ENCODE data around the gene DIAPH2. TPM values are rescaled to one million over a fixed set of nuclear protein-coding genes. Genes with fewer than 3 reads are reported as not detected.

DIAPH2 gene
- total and polyA plus RNA-seq, 2 of the 13 experiments (the other 11 are each of a cell fraction or from before 2014, with no cell fraction given), result 2.1 to 8.5 TPM

DNA sequence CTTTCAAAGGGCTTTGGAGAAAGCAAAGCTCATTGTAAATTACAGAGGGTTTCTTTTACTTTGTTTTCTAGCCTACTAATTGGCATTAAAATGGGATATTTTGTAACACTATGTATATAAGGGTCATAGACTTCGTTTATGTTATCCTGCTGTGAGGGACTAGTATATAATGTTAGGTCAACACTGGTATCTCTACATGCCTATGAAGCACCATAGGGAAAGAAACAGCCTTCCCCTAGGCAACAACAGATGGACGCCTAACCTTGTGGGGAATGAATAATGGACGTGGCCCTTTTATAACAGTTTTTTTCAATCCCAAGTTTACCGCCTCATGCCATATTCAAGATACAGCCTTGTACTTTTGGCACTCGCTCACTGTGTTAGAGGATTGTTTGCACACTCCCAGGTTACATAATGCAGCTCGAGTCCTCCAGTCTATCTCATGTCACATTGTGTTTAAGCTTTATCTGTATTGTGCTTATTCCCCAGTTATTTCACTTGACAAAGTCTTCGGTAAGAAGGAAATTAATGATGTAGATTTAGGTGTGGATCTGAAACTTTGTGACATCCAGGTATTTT, 910.1 kb downstream of the DIAPH2 start:
- DNase-seq (ENCODE audit: low spot score), result peak; percentile 13
- Histone ChIP-seq H3K9ac (ENCODE audit: insufficient read depth, low read depth, low read length) (no peak overlapping the region), H3K4me2 (ENCODE audit: low read depth, low read length) (no peak overlapping the region), H3K27me3 (ENCODE audit: control insufficient read depth in 1 of 2, insufficient read depth in 2 of 2, low read length in 2 of 2) (no peaks in the 10 kb centered on the region), H2AFZ (ENCODE audit: low read length) (no peak overlapping the region), H3K36me3 (replicated peaks in 1 of 2; ENCODE audit: control insufficient read depth in 1 of 2, insufficient read depth in 2 of 2, low read length in 2 of 2) (no peaks in the 10 kb centered on the region), H3K4me3 (replicated peaks in 1 of 3; ENCODE audit: insufficient read depth in 1 of 3, low read depth in 2 of 3, low read length in 3 of 3) (no peak overlapping the region), H3K4me1 (ENCODE audit: insufficient read depth, low read length) (no peaks in the 10 kb centered on the region), H3K9me3 (ENCODE audit: low read length) (no peaks in the 10 kb centered on the region), H3K79me2 (ENCODE audit: insufficient read depth, low read length) (no peaks in the 10 kb centered on the region), H3K27ac (ENCODE audit: extremely low read length, insufficient read depth, low read length) (no peak overlapping the region), H4K20me1 (ENCODE audit: insufficient read depth, low read length) (no peaks in the 10 kb centered on the region)
- WGBS (ENCODE audit: low lambda C conversion rate), result 13% methylated on average over 4 of the region's 7 CpGs
- TF ChIP-seq ZNF343 (CRISPR knock-in tag; IDR thresholded peaks at IDR 0.05) (no peak), ZNF329 (CRISPR knock-in tag; IDR thresholded peaks at IDR 0.05; ENCODE audit: low read depth) (no peak), ZSCAN9 (CRISPR knock-in tag; IDR thresholded peaks at IDR 0.05; ENCODE audit: borderline replicate concordance) (no peak), ZBTB34 (CRISPR knock-in tag; IDR thresholded peaks at IDR 0.05) (no peak), ZNF770 (CRISPR knock-in tag; IDR thresholded peaks at IDR 0.05) (no peak), ZNF709 (CRISPR knock-in tag; IDR thresholded peaks at IDR 0.05) (no peak), MIER3 (CRISPR knock-in tag; IDR thresholded peaks at IDR 0.05; ENCODE audit: borderline replicate concordance) (no peak), ZNF75D (CRISPR knock-in tag; IDR thresholded peaks at IDR 0.05; ENCODE audit: borderline replicate concordance) (no peak), JUN (CRISPR knock-in tag; IDR thresholded peaks at IDR 0.05) (no peak), LCORL (IDR thresholded peaks at IDR 0.05) (no peak), LCORL (CRISPR knock-in tag; IDR thresholded peaks at IDR 0.05) (no peak), ZBTB7A (CRISPR knock-in tag; IDR thresholded peaks at IDR 0.05) (no peak), GATAD2A (CRISPR knock-in tag; IDR thresholded peaks at IDR 0.05) (no peak), ZNF235 (CRISPR knock-in tag; IDR thresholded peaks at IDR 0.05; ENCODE audit: borderline replicate concordance) (no peak), PLRG1 (conservative IDR thresholded peaks at IDR 0.05) (no peak)
- TF ChIP-seq, protein P1, sequence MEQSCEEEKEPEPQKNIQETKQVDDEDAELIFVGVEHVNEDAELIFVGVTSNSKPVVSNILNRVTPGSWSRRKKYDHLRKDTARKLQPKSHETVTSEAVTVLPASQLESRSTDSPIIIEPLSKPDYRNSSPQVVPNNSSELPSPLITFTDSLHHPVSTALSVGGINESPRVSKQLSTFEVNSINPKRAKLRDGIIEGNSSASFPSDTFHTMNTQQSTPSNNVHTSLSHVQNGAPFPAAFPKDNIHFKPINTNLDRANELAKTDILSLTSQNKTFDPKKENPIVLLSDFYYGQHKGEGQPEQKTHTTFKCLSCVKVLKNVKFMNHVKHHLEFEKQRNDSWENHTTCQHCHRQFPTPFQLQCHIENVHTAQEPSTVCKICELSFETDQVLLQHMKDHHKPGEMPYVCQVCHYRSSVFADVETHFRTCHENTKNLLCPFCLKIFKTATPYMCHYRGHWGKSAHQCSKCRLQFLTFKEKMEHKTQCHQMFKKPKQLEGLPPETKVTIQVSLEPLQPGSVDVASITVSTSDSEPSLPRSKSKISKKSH (CRISPR knock-in tag; IDR thresholded peaks at IDR 0.05; ENCODE audit: borderline replicate concordance), result no peak
- ChIA-PET POLR2A (no interaction called here), CTCF (ENCODE audit: low intra/inter-chr PET ratio, low total read pairs) (no interaction called here)
- FAIRE-seq, result peak; percentile 59
- BruUV-seq (replicated peaks), result no TSS peak
- in situ Hi-C loops (cut with HindIII; ENCODE audit: extremely low pct_ligation_motif_present, low pct_unique_long_range_greater_than_20kb) (no loop called here), intact Hi-C loops (cut with micrococcal nuclease; ENCODE audit: unreplicated experiment) (no loop called here)
- peak; percentile 65 for ATAC-seq

Measured in HepG2 (cell line).